Motor neuron (in vitro differentiated cells): Measurements from ENCODE around the gene PNPO. TPM values are rescaled to one million over a fixed set of nuclear protein-coding genes. Genes with fewer than 3 reads are reported as not detected.
"Not testable (repeated sequence)": the region's sequence is repeated elsewhere in the genome, so short reads cannot be mapped to it uniquely, and the experiment has no call there.

Experiments used
- ATAC-seq, 8 experiments: fragments of 200-7000 bp; cut with Tn5 transposase; replicated peaks in 6 of 8; 2 replicates each; pipeline ENCODE4 v1.8.0; 2021; ENCODE audit warnings: mild to moderate bottlenecking in 8 of 8, moderate library complexity in 8 of 8
- H3K27ac ChIP-seq, 2 donors: fragments of 250-450 bp; sonication (Bioruptor Pico); 2 replicates each; pipeline ENCODE4 v1.9.0; 2021; ENCODE audit warnings: antibody characterized with exemption in 2 of 2, mild to moderate bottlenecking in 2 of 2, moderate library complexity in 1 of 2
- H3K4me1 ChIP-seq, 2 donors: fragments of 250-450 bp; sonication (Bioruptor Pico); replicated peaks in 1 of 2; 2 replicates each; pipeline ENCODE4 v1.6.1; 2021; ENCODE audit warnings: antibody characterized with exemption in 2 of 2, mild to moderate bottlenecking in 2 of 2, moderate library complexity in 1 of 2
- H3K4me3 ChIP-seq, 5 donors: fragments of 250-450 bp; sonication (Bioruptor Pico); 2 replicates each; pipeline ENCODE4 v1.9.0; 2021; ENCODE audit warnings: antibody characterized with exemption in 5 of 5, mild to moderate bottlenecking in 5 of 5, moderate library complexity in 4 of 5
- WGBS, 10 experiments: fragments of 450-650 bp; shearing (Covaris generic); methylation state at CpG; one replicate each; pipeline ENCODE4 v1.0.0; 2022; 5-methylcytosine and 5-hydroxymethylcytosine counted together
- in situ Hi-C, 9 experiments: fragments of 400-800 bp; cut with MboI; loops; one replicate each; pipeline ENCODE4 v1.15.0; 2021; ENCODE audit warnings: low sequenced_read_pairs in 9 of 9, low pct_unique_long_range_greater_than_20kb in 2 of 9; ENCODE audit not compliant: unreplicated experiment in 9 of 9
- total RNA-seq, 8 experiments: library from RNA; unstranded; fragments of 300-600 nt; gene quantifications; 2 replicates each; pipeline versions ENCODE4 v1.2.3 to v1.2.4, GENCODE V29; 2022

PNPO gene
- total RNA-seq, 8 experiments from 2014 or later = 7.3 to 54.6 (median 10.7) TPM

DNA sequence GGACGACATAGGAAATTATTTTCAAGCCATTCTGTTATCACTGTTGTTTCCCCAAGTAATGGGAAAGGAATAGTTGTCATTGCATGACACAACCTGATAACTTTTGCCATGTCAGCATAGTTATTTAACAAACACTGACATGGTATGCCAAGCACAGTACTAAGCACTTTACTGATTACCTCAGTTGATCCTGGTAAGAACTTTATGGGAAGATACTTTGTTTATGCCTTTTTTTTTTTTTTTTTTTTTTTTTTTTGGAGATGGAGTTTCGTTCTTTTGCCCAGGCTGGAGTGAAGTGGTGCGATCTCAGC, 15.7 kb upstream of the PNPO start:
- no peak overlapping the region for H3K4me3 ChIP-seq
- H3K4me1 ChIP-seq = no peaks in the 10 kb centered on the region
- in situ Hi-C loops = loop anchor here in 1 of 9 experiments (25.0 kb wide), 1 partner anchor 88 kb away; the partner anchor contains the start of genes LRRC46, MRPL10 and SCRN2
- H3K27ac ChIP-seq = no peak overlapping the region
- ATAC-seq = no peak
- 43 to 100% (median 75%) methylated on average over 1 to 3 of the region's 3 CpGs; no CpG with 5 or more reads in 2 of the 10 experiments for WGBS, 10 experiments

DNA sequence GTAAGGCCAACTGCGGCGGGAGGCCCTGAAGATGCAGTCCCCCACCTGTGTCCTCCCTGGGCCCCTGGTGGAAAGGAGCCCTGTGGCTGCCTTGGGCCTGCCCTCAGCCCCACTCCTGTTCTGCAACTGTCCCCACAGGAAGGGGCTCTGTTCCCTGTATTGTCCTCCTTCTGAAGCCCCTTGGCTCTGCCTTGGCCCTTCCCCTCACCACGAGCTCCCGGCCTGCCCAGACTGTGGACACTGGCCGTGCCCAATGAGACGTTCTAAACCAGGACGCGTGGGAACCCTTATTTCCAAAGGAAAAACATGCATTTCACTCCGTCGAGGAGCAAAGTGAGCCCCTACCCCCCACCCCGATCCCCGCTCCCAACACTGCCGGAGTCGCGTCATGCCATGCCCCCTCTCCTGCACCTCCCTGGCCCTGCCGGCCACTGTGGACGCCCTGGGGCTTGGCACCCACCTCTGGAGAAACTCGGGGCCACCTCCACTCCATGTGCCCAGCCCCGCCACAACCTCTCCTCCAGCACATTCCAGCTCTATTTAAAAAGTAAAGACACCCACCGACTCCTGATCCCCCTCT, 13.5 kb upstream of the PNPO start:
- in situ Hi-C loops = loop anchor here in 1 of 9 experiments (25.0 kb wide), 1 partner anchor 91 kb away; the partner anchor contains the start of genes LRRC46, MRPL10 and SCRN2

DNA sequence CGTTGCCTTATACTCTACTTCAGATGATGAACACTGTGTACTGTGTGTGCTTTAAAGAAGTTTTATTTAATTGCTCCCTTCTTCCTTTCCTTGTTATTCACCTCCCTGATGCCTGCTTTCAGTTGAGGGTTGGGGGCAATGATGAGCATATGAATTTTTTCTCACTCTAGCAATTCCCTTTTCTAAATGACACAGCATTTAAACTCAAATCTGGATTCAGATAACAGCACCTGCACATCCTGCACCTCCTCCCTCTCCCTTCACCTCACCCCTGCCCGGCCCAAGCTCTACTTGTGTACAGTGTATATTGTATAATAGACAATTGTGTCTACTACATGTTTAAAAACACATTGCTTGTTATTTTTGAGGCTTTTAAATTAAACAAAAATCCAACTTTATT, 13.0 kb upstream of the PNPO start:
- H3K4me1 ChIP-seq = no peaks in the 10 kb centered on the region
- H3K4me3 ChIP-seq = no peak overlapping the region
- no peak overlapping the region for H3K27ac ChIP-seq
- no peak for ATAC-seq
- WGBS, 10 experiments = 60 to 100% (median 80%) methylated on average over 1 to 2 of the region's 2 CpGs; no CpG with 5 or more reads in 4 of the 10 experiments
- in situ Hi-C loops = loop anchor here in 1 of 9 experiments (25.0 kb wide), 1 partner anchor 91 kb away; the partner anchor contains the start of genes LRRC46, MRPL10 and SCRN2

More for the DNA sequence above, 13.5 kb upstream of the PNPO start:
- peak in 3 of 8 experiments; percentile 9 to 23 (median 21) for ATAC-seq
- WGBS, 10 experiments = 60 to 100% (median 88%) methylated on average over 1 to 3 of the region's 20 CpGs; no CpG with 5 or more reads in 3 of the 10 experiments
- Histone ChIP-seq H3K27ac (no peak overlapping the region), H3K4me1 (no peaks in the 10 kb centered on the region), H3K4me3 (no peak overlapping the region)

DNA sequence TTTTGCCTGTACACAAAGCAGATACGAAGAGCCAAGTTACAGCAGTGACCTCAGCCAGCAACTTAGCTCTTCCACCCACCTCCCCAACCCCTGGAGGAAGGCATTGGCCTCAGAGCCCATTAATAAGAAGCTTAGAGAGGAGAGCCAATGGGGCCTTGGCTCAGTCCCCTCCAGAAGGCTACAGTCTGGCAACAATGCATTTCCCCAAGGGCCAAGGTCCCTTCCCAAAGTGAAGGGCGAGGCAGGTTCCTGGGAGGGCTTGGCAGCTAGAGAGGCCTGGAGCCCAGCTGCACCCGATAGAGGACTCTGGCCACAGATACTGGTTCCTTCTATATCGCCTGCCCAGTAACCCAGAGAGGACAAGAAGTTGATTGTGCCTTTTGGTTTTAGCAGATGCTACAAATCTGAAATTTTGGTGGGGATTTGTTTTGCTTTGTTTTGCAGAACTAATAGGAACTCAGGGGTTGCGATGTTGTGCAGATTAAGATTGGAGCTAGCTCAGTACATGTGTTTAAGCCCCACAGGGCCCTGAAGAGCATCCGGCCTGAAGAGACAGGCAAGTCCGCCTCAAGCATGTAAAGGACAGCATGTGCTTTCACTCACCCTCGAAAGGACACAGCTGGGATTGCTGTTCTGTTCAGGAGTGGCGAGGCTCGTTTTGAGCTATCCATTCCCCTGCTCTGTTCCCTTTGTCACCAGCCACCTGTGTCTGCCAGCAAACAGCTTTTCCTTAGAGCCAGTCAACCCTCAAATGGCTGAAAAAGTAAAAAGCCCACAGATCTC, 12.0 kb upstream of the PNPO start:
- ATAC-seq = peak in 2 of 8 experiments; percentile 12 to 37
- WGBS, 10 experiments = 52 to 100% (median 83%) methylated on average over 2 to 3 of the region's 10 CpGs; no CpG with 5 or more reads in 3 of the 10 experiments
- no peaks in the 10 kb centered on the region for H3K4me1 ChIP-seq
- in situ Hi-C loops = loop anchor here in 1 of 9 experiments (25.0 kb wide), 1 partner anchor 92 kb away; the partner anchor contains the start of genes LRRC46, MRPL10 and SCRN2
- H3K27ac ChIP-seq = no peak overlapping the region
- H3K4me3 ChIP-seq = no peak overlapping the region

DNA sequence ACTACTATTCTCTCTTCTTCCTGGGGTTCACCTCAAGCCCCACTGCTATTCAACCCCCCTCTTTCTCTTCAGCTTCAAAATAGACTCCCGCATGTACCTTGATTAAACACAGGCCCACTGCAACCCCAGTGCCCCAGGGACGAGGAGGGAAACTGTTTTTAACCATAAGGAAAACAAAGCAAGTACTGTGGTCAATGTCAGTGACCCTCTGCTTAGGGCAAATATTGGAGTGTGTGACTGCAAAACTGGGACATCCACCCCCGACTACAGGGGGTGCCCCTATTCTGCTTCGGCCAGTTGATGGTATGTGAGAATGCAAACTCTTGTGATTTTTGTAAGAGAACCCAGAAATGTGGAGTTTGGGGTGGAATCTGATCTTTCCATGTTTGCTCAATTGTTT, 9.5 kb upstream of the PNPO start:
- Histone ChIP-seq H3K27ac (no peak overlapping the region), H3K4me1 (no peaks in the 10 kb centered on the region), H3K4me3 (no peak overlapping the region)
- in situ Hi-C loops = loop anchor here in 1 of 9 experiments (25.0 kb wide), 1 partner anchor 95 kb away; the partner anchor contains the start of genes LRRC46, MRPL10 and SCRN2
- ATAC-seq = no peak
- 50 to 100% (median 82%) methylated on average over 1 to 3 of the region's 4 CpGs; no CpG with 5 or more reads in 4 of the 10 experiments for WGBS, 10 experiments

DNA sequence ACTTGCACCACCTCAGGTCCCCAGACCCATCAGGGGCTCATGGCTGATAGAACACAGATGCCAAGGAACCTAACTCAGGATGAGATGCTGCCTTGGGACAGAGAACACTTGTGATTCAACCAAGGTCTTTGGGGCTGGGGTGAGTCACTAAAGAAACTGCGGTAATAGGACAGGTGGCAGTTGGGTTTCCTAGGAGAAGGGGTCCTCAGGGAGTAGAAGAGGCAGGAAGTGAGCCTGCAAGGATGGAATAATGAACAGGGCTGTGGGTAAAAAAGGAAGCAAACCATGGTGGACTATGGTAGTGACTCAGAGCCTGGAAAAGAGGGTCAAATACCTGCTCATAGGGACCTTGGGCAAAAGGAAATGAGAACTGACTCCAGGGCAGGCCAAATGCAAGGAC, 6.5 kb upstream of the PNPO start:
- in situ Hi-C loops = loop anchor here in 1 of 9 experiments (25.0 kb wide), 1 partner anchor 98 kb away; the partner anchor contains the start of genes LRRC46, MRPL10 and SCRN2
- no peak for ATAC-seq
- Histone ChIP-seq H3K4me1 (no peaks in the 10 kb centered on the region), H3K27ac (no peak overlapping the region), H3K4me3 (no peak overlapping the region)
- 57 to 100% (median 100%) methylated on average over 1 of the region's 1 CpG; no CpG with 5 or more reads in 5 of the 10 experiments for WGBS, 10 experiments

DNA sequence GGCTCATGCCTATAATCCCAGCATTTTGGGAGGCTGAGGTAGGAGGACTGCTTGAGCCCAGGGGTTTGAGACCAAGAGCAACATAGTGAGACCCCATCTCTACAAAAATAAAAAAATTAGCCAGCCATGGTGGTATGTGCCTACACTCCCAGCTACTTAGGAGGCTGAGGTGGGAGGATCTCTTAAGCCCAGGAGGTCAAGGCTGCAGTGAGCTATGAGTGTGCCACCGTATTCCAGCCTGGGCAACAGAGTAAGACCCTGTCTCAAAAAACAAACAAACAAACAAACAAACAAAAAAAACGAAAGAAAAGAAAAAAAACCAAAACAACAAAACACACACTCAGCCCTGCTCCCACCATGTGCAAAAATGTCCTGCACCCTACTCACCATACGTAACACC, 5.9 kb upstream of the PNPO start:
- H3K27ac ChIP-seq, H3K4me1 ChIP-seq, ATAC-seq, H3K4me3 ChIP-seq: not testable (repeated sequence)
- in situ Hi-C loops = loop anchor here in 1 of 9 experiments (25.0 kb wide), 1 partner anchor 98 kb away; the partner anchor contains the start of genes LRRC46, MRPL10 and SCRN2
- 65 to 100% (median 80%) methylated on average over 1 to 3 of the region's 3 CpGs; no CpG with 5 or more reads in 1 of the 10 experiments for WGBS, 10 experiments

DNA sequence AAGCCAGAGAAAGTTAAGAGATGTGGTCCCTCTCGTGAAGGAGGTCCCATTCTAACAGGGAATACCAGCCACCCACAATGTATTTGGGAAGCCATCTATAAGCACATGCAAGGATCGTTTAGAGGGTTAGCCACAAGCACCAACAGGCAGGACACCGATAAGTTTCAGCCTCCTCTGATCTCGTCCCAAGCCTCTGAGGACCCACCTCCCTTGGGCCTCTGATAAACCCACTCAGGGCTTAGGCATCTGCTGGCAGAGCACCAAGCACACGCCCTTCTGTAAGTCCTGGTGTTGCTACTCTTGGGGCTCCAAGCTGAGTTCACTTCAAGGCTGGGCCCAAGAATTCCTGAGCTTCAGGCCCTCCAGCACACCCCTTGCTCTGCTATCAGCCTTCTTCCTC, 5.4 kb upstream of the PNPO start:
- ATAC-seq = peak in 3 of 8 experiments; percentile 26 to 78 (median 73)

DNA sequence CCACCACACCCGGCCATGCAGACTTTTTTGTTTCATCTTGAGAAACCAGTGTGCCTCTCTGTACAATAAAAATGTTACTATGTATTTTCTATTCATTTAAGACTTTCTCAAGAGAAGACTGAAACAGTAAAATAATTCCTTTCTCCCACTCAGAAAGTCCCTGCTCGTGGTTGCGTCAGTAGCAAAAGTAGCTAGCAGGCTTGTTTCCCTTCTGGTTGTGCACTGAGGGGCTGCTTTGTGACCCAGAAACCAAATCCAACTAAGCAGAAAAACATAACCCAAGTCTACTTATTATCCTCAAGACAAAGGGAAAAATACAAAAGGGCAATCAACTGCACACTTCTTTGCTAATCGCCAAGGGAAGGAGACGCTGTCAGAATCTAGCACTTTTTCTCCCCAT, 3.4 kb upstream of the PNPO start:
- in situ Hi-C loops = loop anchor here in 1 of 9 experiments (25.0 kb wide), 1 partner anchor 101 kb away; the partner anchor contains the start of genes LRRC46, MRPL10 and SCRN2
- Histone ChIP-seq H3K4me3 (no peak overlapping the region), H3K4me1 (peaks cover 8% of the 10 kb centered on the region in 2 donors), H3K27ac (no peak overlapping the region)
- ATAC-seq = no peak
- 69 to 100% (median 88%) methylated on average over 1 to 5 of the region's 5 CpGs; no CpG with 5 or more reads in 1 of the 10 experiments for WGBS, 10 experiments

More for the DNA sequence above, 5.4 kb upstream of the PNPO start:
- in situ Hi-C loops = loop anchor here in 1 of 9 experiments (25.0 kb wide), 1 partner anchor 99 kb away; the partner anchor contains the start of genes LRRC46, MRPL10 and SCRN2
- H3K4me1 ChIP-seq = peaks cover 3 to 7% of the 10 kb centered on the region in 2 donors
- H3K27ac ChIP-seq = no peak overlapping the region
- no peak overlapping the region for H3K4me3 ChIP-seq
- WGBS, 10 experiments = 0 to 85% (median 80%) methylated on average over 1 to 4 of the region's 5 CpGs; no CpG with 5 or more reads in 4 of the 10 experiments

DNA sequence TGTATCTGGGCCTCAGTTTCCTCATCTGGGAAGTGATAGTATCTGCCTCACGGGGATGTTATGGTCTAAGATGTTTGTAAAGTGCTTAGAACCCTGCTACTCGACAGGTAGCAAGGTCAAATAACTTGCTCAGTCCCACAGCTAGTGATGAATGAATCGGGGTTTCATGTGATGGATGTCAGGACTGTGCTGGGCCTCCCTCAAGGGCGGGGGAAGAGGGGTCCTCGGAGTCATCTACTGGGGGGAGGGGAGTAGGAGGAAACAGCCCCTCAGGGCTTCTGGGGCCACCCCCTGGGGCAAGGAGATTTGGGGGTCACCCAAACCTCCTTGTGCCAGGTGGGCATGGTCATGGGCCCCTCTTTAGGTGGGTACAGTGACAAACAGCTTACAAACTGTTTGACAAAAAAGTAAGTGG, 732 bp downstream of the PNPO start:
- H3K27ac ChIP-seq = no peak overlapping the region

DNA sequence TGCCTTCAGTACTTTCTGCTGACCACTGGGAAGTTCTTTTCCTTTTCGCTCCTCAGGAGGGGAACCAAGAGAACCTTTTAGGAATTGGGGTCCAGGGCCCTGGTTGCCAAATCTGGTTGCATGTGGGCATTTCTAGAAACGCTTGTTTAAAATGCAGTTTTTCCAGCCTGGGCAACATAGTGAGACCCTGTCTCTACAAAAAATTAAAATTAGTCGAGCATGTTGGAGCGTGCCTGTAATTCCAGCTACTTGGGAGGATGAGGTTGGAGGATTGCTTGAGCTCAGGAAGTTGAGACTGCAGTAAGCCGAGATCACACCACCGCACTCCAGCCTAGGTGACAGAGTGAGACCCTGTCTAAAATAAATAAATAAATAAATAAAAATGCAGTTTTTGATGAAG, 1.2 kb downstream of the PNPO start:
- peak overlapping the region in 1 of 5 donors; percentile 71 for H3K4me3 ChIP-seq
- ATAC-seq = no peak
- 83 to 100% (median 90%) methylated on average over 2 to 5 of the region's 6 CpGs; no CpG with 5 or more reads in 2 of the 10 experiments for WGBS, 10 experiments
- H3K4me1 ChIP-seq = peaks cover 8% of the 10 kb centered on the region in 2 donors
- H3K27ac ChIP-seq = no peak overlapping the region
- in situ Hi-C loops = loop anchor here in 2 of 9 experiments (10.0 to 25.0 kb wide), 2 partner anchors 72 to 105 kb away; partner anchors contain the start of genes LRRC46 (in 1 of the 2), MRPL10 (in 1 of the 2) and SCRN2 (in 1 of the 2)

More for the DNA sequence above, 732 bp downstream of the PNPO start:
- WGBS, 10 experiments = 17% methylated on average over 1 of the region's 5 CpGs; no CpG with 5 or more reads in 9 of the 10 experiments
- in situ Hi-C loops = loop anchor here in 2 of 9 experiments (10.0 to 25.0 kb wide), 2 partner anchors 73 to 105 kb away; partner anchors contain the start of genes LRRC46 (in 1 of the 2), MRPL10 (in 1 of the 2) and SCRN2 (in 1 of the 2)
- Histone ChIP-seq H3K4me1 (peaks cover 8% of the 10 kb centered on the region in 2 donors), H3K4me3 (peak overlapping the region; percentile 39 to 86 (median 71))
- no peak for ATAC-seq

DNA sequence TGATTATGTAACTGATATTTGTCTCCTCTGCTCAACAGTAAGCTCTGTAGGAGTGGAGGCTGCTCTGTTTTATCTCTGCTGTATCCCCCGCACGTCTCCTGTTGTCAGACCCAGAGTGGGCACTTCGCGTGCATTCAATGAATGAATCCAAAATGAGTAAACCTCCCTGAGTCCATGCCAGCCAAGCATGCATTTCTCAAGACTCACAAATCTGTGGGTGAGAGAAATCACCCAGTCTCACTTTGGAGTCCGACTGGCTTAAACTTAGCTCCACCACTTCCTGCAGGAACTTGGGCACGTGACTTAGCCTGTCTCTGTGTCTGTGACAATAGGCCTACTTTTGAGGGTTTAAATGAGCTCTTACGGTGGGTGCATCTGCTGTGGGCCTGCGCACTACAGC, 3.7 kb downstream of the PNPO start:
- in situ Hi-C loops = loop anchor here in 2 of 9 experiments (10.0 to 25.0 kb wide), 2 partner anchors 70 to 108 kb away; partner anchors contain the start of genes LRRC46 (in 1 of the 2), MRPL10 (in 1 of the 2) and SCRN2 (in 1 of the 2)
- 97 to 100% (median 99%) methylated on average over 2 to 6 of the region's 8 CpGs; no CpG with 5 or more reads in 6 of the 10 experiments for whole genome bisulfite sequencing, 10 experiments
- no peak overlapping the region for H3K27ac ChIP-seq
- H3K4me3 ChIP-seq = no peak overlapping the region
- no peak for ATAC-seq
- H3K4me1 ChIP-seq = peaks cover 11% of the 10 kb centered on the region in 2 donors
